Endodermal cell (in vitro differentiated cells): ENCODE data around the gene GREB1. TPM values are rescaled to one million over a fixed set of nuclear protein-coding genes. Genes with fewer than 3 reads are reported as not detected.

ENCODE experiments used
- DNase-seq: peaks from one replicate; pipeline ENCODE4 v3.0.0-alpha.2; 2017
- H3K27ac ChIP-seq: 2 replicates; pipeline ENCODE4 v1.5.1; 2013; ENCODE audit warnings: mild to moderate bottlenecking, low read depth, low read length, moderate library complexity
- H3K27me3 ChIP-seq: 2 replicates; pipeline ENCODE4 v1.6.1; 2013; ENCODE audit warnings: mild to moderate bottlenecking, low read length, moderate library complexity; ENCODE audit not compliant: insufficient read depth, control insufficient read depth, poor library complexity, severe bottlenecking
- H3K36me3 ChIP-seq: 2 replicates; pipeline ENCODE4 v1.7.0; 2013; ENCODE audit warnings: mild to moderate bottlenecking, low read length, moderate library complexity; ENCODE audit not compliant: control insufficient read depth, insufficient read depth
- H3K4me1 ChIP-seq: one replicate; pipeline ENCODE4 v1.7.0; 2013; ENCODE audit warnings: low read length; ENCODE audit not compliant: control insufficient read depth, insufficient read depth
- H3K4me3 ChIP-seq: 2 replicates; pipeline ENCODE4 v1.5.1; 2013; ENCODE audit warnings: mild to moderate bottlenecking, low read length, moderate library complexity
- H3K9ac ChIP-seq: 2 replicates; pipeline ENCODE4 v1.6.1; 2013; ENCODE audit warnings: mild to moderate bottlenecking, low read length, moderate library complexity; ENCODE audit not compliant: poor library complexity, severe bottlenecking; ENCODE audit errors: extremely low read depth
- H3K9me3 ChIP-seq: 2 replicates; pipeline ENCODE4 v1.6.1; 2013; ENCODE audit warnings: mild to moderate bottlenecking, low read length, moderate library complexity; ENCODE audit not compliant: control insufficient read depth
- H3K27ac Mint-ChIP-seq: 2 replicates; pipeline ENCODE4 v1.8.0; 2020; ENCODE audit warnings: mixed read lengths
- H3K27me3 Mint-ChIP-seq: 2 replicates; pipeline ENCODE4 v1.8.0; 2021; ENCODE audit warnings: mild to moderate bottlenecking, mixed read lengths; ENCODE audit not compliant: insufficient read depth
- H3K36me3 Mint-ChIP-seq: 2 replicates; pipeline ENCODE4 v1.8.0; 2020; ENCODE audit warnings: low read depth, mixed read lengths
- H3K4me1 Mint-ChIP-seq: 2 replicates; pipeline ENCODE4 v1.8.0; 2020; ENCODE audit warnings: mixed read lengths
- H3K4me3 Mint-ChIP-seq: 2 replicates; pipeline ENCODE4 v1.8.0; 2020; ENCODE audit warnings: mild to moderate bottlenecking, moderate library complexity, mixed read lengths
- H3K9me3 Mint-ChIP-seq: 2 replicates; pipeline ENCODE4 v1.8.0; 2020; ENCODE audit warnings: mild to moderate bottlenecking, mixed read lengths
- CTCF ChIP-seq: fragments of 200-600 bp; sonication (generic); conservative IDR thresholded peaks from 2 replicates; pipeline ENCODE4 v1.5.0; 2021; ENCODE audit warnings: antibody characterized with exemption, mild to moderate bottlenecking
- WGBS, 2 experiments: methylation state at CpG; one replicate each; pipeline versions ENCODE4 v1.1.5 to v1.1.7; 2013; ENCODE audit warnings: missing lambda C conversion rate in 2 of 2, mixed read lengths in 1 of 2; ENCODE audit not compliant: insufficient coverage in 1 of 2, insufficient read length in 1 of 2; 5-methylcytosine and 5-hydroxymethylcytosine counted together
- total RNA-seq, 2 donors: library from RNA; stranded (reverse); fragmentation: NEBNext Ultra II Directional in 1 of 2; extraction: Animal tissue kit (Norgen Biotek cat#: 25700) in 1 of 2; gene quantifications; 2 replicates in 1 of 2; 3 replicates in 1 of 2; pipeline ENCODE4 v1.2.1, GENCODE V29; 2021

GREB1 gene
- total RNA-seq, 2 donors from 2014 or later, result 86.4 to 106 TPM

GRCh38 chr2:11520092-11520693 is 13.7 kb upstream of the GREB1 start:
- H3K36me3 Mint-ChIP-seq, result peaks cover 37% of the 10 kb centered on the region
- peak overlapping the region; percentile 16 for H3K27ac Mint-ChIP-seq
- Histone ChIP-seq H3K9ac (no peak overlapping the region), H3K27ac (no peak overlapping the region), H3K4me3 (no peak overlapping the region), H3K9me3 (peaks cover 6% of the 10 kb centered on the region), H3K4me1 (peaks cover 10% of the 10 kb centered on the region), H3K36me3 (peaks cover 50% of the 10 kb centered on the region), H3K27me3 (no peaks in the 10 kb centered on the region)
- TF ChIP-seq CTCF, result no peak
- H3K27me3 Mint-ChIP-seq, result no peaks in the 10 kb centered on the region
- 78 to 90% methylated on average over 2 to 3 of the region's 3 CpGs for WGBS, 2 experiments
- DNase-seq, result no peak
- H3K9me3 Mint-ChIP-seq, result no peaks in the 10 kb centered on the region
- H3K4me1 Mint-ChIP-seq, result peaks cover 26% of the 10 kb centered on the region
- H3K4me3 Mint-ChIP-seq, result peak overlapping the region; percentile 4

DNA sequence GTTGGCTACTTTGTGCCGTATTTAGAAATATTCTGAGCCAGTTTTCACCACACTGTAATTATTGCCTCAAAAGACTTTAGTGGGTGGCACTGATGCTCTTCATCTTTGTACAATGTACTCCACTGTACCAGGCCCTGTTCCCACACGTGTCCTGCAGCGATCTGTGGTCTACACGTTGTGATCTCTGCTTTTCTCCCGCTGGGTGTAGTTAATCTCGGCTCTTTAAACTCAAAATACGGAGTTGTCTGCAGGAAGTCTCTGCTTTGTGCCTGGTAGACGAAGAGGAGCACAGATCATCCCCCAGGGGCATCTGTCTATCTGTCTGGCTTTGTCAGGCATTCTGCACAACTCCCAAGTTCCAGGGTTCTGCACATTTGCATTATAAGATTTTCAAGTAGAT is 12.1 kb upstream of the GREB1 start:
- no peaks in the 10 kb centered on the region for H3K27me3 ChIP-seq
- H3K9me3 Mint-ChIP-seq, result peaks cover 1% of the 10 kb centered on the region
- H3K4me3 Mint-ChIP-seq, result no peak overlapping the region
- peaks cover 2% of the 10 kb centered on the region for H3K4me1 ChIP-seq
- no peak overlapping the region for H3K27ac ChIP-seq
- no peak overlapping the region for H3K9ac ChIP-seq
- no peak overlapping the region for H3K4me3 ChIP-seq
- H3K4me1 Mint-ChIP-seq, result peaks cover 12% of the 10 kb centered on the region
- no peaks in the 10 kb centered on the region for H3K27me3 Mint-ChIP-seq
- H3K27ac Mint-ChIP-seq, result no peak overlapping the region
- H3K9me3 ChIP-seq, result peaks cover 10% of the 10 kb centered on the region
- TF ChIP-seq CTCF, result no peak
- DNase-seq, result no peak
- WGBS, 2 experiments, result 92 to 93% methylated on average over 8 of the region's 8 CpGs
- H3K36me3 Mint-ChIP-seq, result peaks cover 41% of the 10 kb centered on the region
- H3K36me3 ChIP-seq, result peaks cover 50% of the 10 kb centered on the region

DNA sequence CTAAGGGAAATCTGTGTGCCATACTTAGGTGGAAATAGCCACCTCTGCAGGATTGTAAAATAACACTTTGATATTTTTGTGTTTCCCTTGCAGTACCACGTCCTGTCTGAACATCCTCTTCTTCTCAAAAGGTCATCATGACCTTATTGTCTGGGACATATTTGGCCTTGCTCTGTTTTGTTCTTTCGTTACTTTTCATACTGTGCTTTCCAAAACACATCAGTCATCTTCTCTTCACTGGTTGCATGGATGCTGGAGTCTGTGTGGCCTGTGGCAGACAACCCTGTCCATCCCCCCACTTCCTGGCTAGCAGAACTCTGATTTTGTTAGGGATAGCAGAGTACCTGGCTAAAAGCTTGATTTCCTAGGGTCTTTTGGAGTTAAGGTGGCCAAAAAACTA is 9.4 kb upstream of the GREB1 start:
- Mint-ChIP-seq H3K27me3 (no peaks in the 10 kb centered on the region), H3K4me3 (no peak overlapping the region), H3K36me3 (peaks cover 41% of the 10 kb centered on the region), H3K4me1 (peaks cover 9% of the 10 kb centered on the region), H3K27ac (no peak overlapping the region), H3K9me3 (peaks cover 6% of the 10 kb centered on the region)
- DNase-seq, result no peak
- peaks cover 52% of the 10 kb centered on the region for H3K36me3 ChIP-seq
- 88 to 100% methylated on average over 1 to 2 of the region's 2 CpGs for WGBS, 2 experiments
- H3K9ac ChIP-seq, result no peak overlapping the region
- H3K9me3 ChIP-seq, result peaks cover 9% of the 10 kb centered on the region
- no peak overlapping the region for H3K4me3 ChIP-seq
- H3K4me1 ChIP-seq, result peaks cover 2% of the 10 kb centered on the region
- no peak overlapping the region for H3K27ac ChIP-seq
- TF ChIP-seq CTCF, result no peak
- no peaks in the 10 kb centered on the region for H3K27me3 ChIP-seq
